Measurements from ENCODE around the gene STX19.

DNA sequence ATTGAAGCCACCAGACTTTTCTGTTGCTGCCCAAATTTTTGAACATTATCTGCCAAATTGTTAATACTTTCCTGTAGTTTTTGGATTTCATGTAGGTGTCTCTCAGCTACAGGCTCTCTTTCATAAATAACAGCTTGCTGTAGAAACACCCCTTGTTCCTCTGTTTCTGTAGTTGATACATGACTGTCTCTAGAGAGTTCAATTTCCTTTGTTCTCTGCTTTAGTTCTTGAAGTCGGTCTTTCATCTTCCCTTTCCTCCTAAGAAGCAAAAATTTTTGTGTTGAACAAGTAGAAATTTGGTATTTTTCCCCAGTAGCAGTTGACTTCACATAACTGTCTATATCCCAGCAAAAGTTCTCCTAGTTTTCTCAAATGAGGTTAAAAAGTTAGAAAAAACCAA, 13.4 kb downstream of the STX19 start:
- TF ChIP-seq, protein P1, sequence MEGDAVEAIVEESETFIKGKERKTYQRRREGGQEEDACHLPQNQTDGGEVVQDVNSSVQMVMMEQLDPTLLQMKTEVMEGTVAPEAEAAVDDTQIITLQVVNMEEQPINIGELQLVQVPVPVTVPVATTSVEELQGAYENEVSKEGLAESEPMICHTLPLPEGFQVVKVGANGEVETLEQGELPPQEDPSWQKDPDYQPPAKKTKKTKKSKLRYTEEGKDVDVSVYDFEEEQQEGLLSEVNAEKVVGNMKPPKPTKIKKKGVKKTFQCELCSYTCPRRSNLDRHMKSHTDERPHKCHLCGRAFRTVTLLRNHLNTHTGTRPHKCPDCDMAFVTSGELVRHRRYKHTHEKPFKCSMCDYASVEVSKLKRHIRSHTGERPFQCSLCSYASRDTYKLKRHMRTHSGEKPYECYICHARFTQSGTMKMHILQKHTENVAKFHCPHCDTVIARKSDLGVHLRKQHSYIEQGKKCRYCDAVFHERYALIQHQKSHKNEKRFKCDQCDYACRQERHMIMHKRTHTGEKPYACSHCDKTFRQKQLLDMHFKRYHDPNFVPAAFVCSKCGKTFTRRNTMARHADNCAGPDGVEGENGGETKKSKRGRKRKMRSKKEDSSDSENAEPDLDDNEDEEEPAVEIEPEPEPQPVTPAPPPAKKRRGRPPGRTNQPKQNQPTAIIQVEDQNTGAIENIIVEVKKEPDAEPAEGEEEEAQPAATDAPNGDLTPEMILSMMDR (IDR thresholded peaks at IDR 0.05), result no peak
- no peak for TF ChIP-seq EZH2 (IDR thresholded peaks at IDR 0.05; ENCODE audit: borderline replicate concordance, insufficient read depth, low read depth, low read length, poor library complexity, severe bottlenecking)
